DND-41 (cell line): ENCODE results near the gene HINT3.

Experiments used
- ATAC-seq: fragments of 200-7000 bp; cut with Tn5 transposase; 3 replicates; pipeline ENCODE4 v1.9.1; 2021; ENCODE audit warnings: low read depth; ENCODE audit not compliant: insufficient read depth
- DNase-seq: peaks from one replicate; pipeline ENCODE4 v3.0.0-alpha.2; 2020
- H2AFZ ChIP-seq: 2 replicates; pipeline ENCODE4 v1.6.0; 2012; ENCODE audit warnings: low read depth, low read length
- H3K27ac ChIP-seq: 2 replicates; pipeline ENCODE4 v1.5.1; 2012; ENCODE audit warnings: low read length, inconsistent platforms
- H3K27me3 ChIP-seq: fragments of 200-600 bp; sonication (generic); 2 replicates; pipeline ENCODE4 v1.6.0; 2012; ENCODE audit warnings: low read length, mild to moderate bottlenecking, inconsistent platforms; ENCODE audit not compliant: insufficient read depth, poor library complexity
- H3K36me3 ChIP-seq: 2 replicates; pipeline ENCODE4 v1.5.1; 2012; ENCODE audit warnings: low read length, inconsistent platforms; ENCODE audit not compliant: insufficient read depth
- H3K4me1 ChIP-seq: 2 replicates; pipeline ENCODE4 v1.5.1; 2012; ENCODE audit warnings: mild to moderate bottlenecking, low read length; ENCODE audit not compliant: insufficient read depth
- H3K4me2 ChIP-seq: 2 replicates; pipeline ENCODE4 v1.6.0; 2012; ENCODE audit warnings: mild to moderate bottlenecking, moderate library complexity, low read length, inconsistent platforms; ENCODE audit not compliant: insufficient read depth
- H3K4me3 ChIP-seq, 2 experiments: fragments of 200-600 bp in 1 of 2; shearing (Covaris generic) in 1 of 2; 2 replicates each; pipeline ENCODE4 v1.5.1; 2012 to 2016; ENCODE audit warnings: inconsistent platforms in 2 of 2, low read length in 2 of 2, mild to moderate bottlenecking in 2 of 2, low read depth in 1 of 2, moderate library complexity in 1 of 2
- H3K79me2 ChIP-seq: 2 replicates; pipeline ENCODE4 v1.6.0; 2012; ENCODE audit warnings: low read length, inconsistent platforms; ENCODE audit not compliant: insufficient read depth
- H3K9ac ChIP-seq: 2 replicates; pipeline ENCODE4 v1.6.0; 2012; ENCODE audit warnings: low read depth, mild to moderate bottlenecking, inconsistent platforms, low read length, moderate library complexity
- H3K9me3 ChIP-seq: 2 replicates; pipeline ENCODE4 v1.5.1; 2012; ENCODE audit warnings: low read length, moderate library complexity, mild to moderate bottlenecking, inconsistent platforms; ENCODE audit not compliant: insufficient read depth, severe bottlenecking
- H4K20me1 ChIP-seq: 2 replicates; pipeline ENCODE4 v1.6.0; 2012; ENCODE audit warnings: low read length; ENCODE audit not compliant: insufficient read depth
- EZH2 ChIP-seq: IDR thresholded peaks from 3 replicates; pipeline ENCODE4 v1.6.1; 2012; ENCODE audit warnings: borderline replicate concordance, low read depth, mild to moderate bottlenecking, moderate library complexity, low read length, inconsistent platforms; ENCODE audit not compliant: severe bottlenecking
- TF ChIP-seq, protein P1 (sequence below): IDR thresholded peaks from 2 replicates; pipeline ENCODE4 v1.5.1; 2012; ENCODE audit warnings: borderline replicate concordance, low read length, moderate library complexity, mild to moderate bottlenecking; ENCODE audit not compliant: poor library complexity, severe bottlenecking; ENCODE audit errors: extremely low read depth

The HINT3 gene

GRCh38 chr6:125957845-125958244 is 1.3 kb downstream of the HINT3 start:
- DNase-seq (no peak), ATAC-seq (no peak)
- Histone ChIP-seq H3K4me2 (peak overlapping the region; percentile 79), H2AFZ (no peak overlapping the region), H4K20me1 (peaks cover 3% of the 10 kb centered on the region; the same call in 1 of the 2 replicates), H3K4me3 (peak overlapping the region; percentile 77 to 92; a peak in 3 of 4 replicates), H3K27ac (peak overlapping the region; percentile 88; the same call in 1 of the 2 replicates), H3K9ac (peak overlapping the region; percentile 93), H3K36me3 (peaks cover 3% of the 10 kb centered on the region; the same call in 1 of the 2 replicates), H3K79me2 (peaks cover 52% of the 10 kb centered on the region), H3K4me1 (peaks cover 25% of the 10 kb centered on the region), H3K27me3 (no peaks in the 10 kb centered on the region), H3K9me3 (peaks cover 4% of the 10 kb centered on the region)
- no peak for TF ChIP-seq EZH2
- TF ChIP-seq, protein P1, sequence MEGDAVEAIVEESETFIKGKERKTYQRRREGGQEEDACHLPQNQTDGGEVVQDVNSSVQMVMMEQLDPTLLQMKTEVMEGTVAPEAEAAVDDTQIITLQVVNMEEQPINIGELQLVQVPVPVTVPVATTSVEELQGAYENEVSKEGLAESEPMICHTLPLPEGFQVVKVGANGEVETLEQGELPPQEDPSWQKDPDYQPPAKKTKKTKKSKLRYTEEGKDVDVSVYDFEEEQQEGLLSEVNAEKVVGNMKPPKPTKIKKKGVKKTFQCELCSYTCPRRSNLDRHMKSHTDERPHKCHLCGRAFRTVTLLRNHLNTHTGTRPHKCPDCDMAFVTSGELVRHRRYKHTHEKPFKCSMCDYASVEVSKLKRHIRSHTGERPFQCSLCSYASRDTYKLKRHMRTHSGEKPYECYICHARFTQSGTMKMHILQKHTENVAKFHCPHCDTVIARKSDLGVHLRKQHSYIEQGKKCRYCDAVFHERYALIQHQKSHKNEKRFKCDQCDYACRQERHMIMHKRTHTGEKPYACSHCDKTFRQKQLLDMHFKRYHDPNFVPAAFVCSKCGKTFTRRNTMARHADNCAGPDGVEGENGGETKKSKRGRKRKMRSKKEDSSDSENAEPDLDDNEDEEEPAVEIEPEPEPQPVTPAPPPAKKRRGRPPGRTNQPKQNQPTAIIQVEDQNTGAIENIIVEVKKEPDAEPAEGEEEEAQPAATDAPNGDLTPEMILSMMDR = no peak

DNA sequence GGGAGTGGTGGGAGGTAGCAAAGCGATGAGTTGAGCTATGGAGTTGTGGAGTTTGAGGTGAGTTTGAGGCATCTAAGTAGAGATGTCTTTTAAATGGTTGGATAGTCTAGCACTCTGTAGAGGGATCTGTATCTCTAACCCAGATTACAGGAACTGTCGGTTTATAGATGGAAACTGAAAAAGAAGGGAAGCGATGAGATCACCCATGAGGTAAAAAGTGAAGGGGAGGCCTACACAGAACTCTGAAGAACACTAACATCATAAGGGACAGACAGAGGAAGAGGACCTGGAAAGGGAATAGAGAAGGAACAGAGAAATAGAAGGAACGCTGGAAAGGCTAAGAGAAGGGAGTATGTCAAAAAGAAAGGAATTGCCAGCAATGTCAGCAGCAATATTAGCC is 2.5 kb downstream of the HINT3 start:
- Histone ChIP-seq H4K20me1 (peaks cover 3% of the 10 kb centered on the region; the same call in 1 of the 2 replicates), H3K9ac (peak overlapping the region; percentile 93; the same call in 1 of the 2 replicates), H3K36me3 (peaks cover 3% of the 10 kb centered on the region; the same call in 1 of the 2 replicates), H3K4me2 (peak overlapping the region; percentile 79; the same call in 1 of the 2 replicates), H3K4me1 (peaks cover 25% of the 10 kb centered on the region), H3K4me3 (peak overlapping the region in 1 of 2 experiments; percentile 92; a peak in 1 of 4 replicates), H2AFZ (no peak overlapping the region), H3K27me3 (no peaks in the 10 kb centered on the region), H3K9me3 (no peaks in the 10 kb centered on the region), H3K79me2 (peaks cover 64% of the 10 kb centered on the region), H3K27ac (no peak overlapping the region)
- TF ChIP-seq EZH2 = no peak
- DNase-seq (no peak), ATAC-seq (no peak)

DNA sequence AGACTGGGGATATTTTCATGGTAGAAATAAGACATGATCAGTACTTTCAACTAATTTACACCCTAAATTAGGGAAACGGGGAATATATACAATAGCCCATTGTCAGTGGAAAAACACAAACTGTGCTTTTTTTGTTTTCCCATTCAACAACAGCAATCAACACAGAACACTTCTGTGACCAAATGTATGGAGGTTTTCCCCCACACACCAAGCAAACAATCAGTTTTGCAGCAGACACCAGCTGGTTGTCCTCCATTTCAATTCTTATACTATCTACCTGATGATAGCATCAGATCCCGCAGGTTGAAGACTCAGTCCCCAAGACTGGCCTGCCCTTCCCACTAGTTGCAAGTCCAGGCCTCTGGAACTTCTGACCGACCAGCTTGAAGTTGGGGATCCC is 4.5 kb downstream of the HINT3 start:
- H3K27me3 ChIP-seq = no peaks in the 10 kb centered on the region
- no peak overlapping the region for H3K9ac ChIP-seq
- peaks cover 3% of the 10 kb centered on the region; the same call in 1 of the 2 replicates for H3K36me3 ChIP-seq
- H2AFZ ChIP-seq = no peak overlapping the region
- H3K9me3 ChIP-seq = no peaks in the 10 kb centered on the region
- DNase-seq (no peak), ATAC-seq (no peak)
- no peak overlapping the region for H3K4me2 ChIP-seq
- TF ChIP-seq EZH2 = no peak
- TF ChIP-seq, protein P1 = no peak
- no peak overlapping the region for H3K4me3 ChIP-seq
- no peak overlapping the region for H3K27ac ChIP-seq
- H3K4me1 ChIP-seq = peaks cover 19% of the 10 kb centered on the region
- H3K79me2 ChIP-seq = peaks cover 76% of the 10 kb centered on the region
- peaks cover 3% of the 10 kb centered on the region; the same call in 1 of the 2 replicates for H4K20me1 ChIP-seq

DNA sequence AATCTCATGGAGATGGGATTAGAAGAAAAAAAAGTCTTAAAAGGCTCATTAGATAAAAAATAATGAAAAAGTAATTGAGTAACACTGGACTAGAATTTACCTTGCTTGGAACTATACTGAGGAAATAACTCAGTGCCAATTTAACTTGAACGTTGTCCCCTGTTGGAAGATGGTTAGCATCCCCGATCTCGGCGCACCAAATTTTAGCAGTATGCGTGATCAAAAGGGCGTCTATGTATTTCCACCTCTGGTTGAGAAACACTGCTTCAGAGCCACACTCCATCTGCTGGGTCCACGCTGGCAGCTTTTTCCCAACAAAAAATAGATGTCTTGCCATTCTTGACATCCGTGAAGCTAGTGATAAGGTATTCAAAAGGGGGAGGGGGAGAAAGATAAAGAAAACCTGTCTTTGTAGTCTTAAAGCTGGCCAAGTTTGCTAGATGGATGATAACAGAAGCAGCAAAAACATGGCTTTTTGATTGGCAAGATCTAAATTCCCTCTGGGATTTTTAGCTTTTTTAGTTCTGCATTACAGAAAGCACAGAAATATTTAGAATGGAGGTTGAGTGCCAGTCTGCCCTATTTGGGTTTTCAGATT is 6.4 kb downstream of the HINT3 start:
- Histone ChIP-seq H3K4me3 (no peak overlapping the region), H4K20me1 (peaks cover 3% of the 10 kb centered on the region; the same call in 1 of the 2 replicates), H3K27ac (no peak overlapping the region), H3K9ac (no peak overlapping the region), H3K27me3 (no peaks in the 10 kb centered on the region), H3K36me3 (peaks cover 12% of the 10 kb centered on the region), H3K9me3 (no peaks in the 10 kb centered on the region), H3K4me1 (peaks cover 12% of the 10 kb centered on the region), H2AFZ (no peak overlapping the region), H3K4me2 (no peak overlapping the region), H3K79me2 (peaks cover 62% of the 10 kb centered on the region)
- TF ChIP-seq, protein P1 = no peak
- TF ChIP-seq EZH2 = no peak
- DNase-seq = no peak
- ATAC-seq = no peak
